Measurements from ENCODE around the gene THEM4. TPM values are rescaled to one million over a fixed set of nuclear protein-coding genes. Genes with fewer than 3 reads are reported as not detected.
A peak's percentile ranks its signal among the peaks of the same experiment; 100 is the strongest.
"Not testable (repeated sequence)": the region's sequence is repeated elsewhere in the genome, so short reads cannot be mapped to it uniquely, and the experiment has no call there.

THEM4 gene
- total and polyA plus RNA-seq, 7 donors: 10.1 to 20.4 (median 13.8) TPM

DNA sequence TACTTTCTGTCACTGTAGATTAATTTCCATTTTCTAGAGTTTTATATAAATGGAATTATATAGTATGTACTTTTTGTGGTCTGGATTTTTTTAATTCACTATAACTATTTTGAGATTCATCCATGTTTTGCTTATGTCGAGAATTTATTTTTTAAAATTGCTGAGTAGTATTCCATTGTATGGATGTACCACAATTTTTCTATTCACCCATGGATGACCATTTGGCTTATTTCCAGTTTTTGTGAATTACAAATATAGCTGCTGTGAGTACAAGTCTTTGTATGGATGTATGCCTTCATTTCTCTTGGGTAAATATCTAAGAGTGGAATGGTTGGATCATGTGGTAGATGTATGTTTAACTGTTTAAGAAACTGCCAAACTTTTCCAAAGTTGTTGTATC is 3.7 kb upstream of the THEM4 start:
- TF ChIP-seq, protein P1, sequence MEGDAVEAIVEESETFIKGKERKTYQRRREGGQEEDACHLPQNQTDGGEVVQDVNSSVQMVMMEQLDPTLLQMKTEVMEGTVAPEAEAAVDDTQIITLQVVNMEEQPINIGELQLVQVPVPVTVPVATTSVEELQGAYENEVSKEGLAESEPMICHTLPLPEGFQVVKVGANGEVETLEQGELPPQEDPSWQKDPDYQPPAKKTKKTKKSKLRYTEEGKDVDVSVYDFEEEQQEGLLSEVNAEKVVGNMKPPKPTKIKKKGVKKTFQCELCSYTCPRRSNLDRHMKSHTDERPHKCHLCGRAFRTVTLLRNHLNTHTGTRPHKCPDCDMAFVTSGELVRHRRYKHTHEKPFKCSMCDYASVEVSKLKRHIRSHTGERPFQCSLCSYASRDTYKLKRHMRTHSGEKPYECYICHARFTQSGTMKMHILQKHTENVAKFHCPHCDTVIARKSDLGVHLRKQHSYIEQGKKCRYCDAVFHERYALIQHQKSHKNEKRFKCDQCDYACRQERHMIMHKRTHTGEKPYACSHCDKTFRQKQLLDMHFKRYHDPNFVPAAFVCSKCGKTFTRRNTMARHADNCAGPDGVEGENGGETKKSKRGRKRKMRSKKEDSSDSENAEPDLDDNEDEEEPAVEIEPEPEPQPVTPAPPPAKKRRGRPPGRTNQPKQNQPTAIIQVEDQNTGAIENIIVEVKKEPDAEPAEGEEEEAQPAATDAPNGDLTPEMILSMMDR (IDR thresholded peaks at IDR 0.05): no peak
- intact Hi-C loops (cut with DNase I): no loop called here
- no peak overlapping the region for H3K27ac ChIP-seq

DNA sequence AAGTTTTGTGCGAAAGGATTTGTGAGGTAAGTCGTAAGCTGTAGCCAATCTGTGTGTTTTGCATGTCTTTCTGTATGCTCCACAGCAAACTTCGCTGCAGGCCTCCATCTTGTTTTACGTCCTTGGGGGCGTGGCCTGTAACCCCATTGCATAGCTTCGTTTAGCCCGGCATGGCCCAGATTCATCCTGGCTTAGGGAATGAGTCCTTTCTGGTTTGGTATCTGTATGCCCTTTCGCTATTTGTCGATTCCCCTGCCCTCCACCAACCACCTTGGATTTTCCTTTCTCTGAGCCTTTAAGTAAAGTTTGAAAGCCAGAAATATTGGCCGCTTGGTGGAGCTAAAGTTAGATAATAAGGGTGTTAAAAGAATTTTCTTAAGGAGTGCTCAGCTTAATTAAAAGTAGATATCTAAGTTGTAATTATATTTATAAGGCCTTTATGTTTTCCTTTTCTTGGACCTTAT is 1.1 kb downstream of the THEM4 start:
- Histone ChIP-seq H3K36me3 (ENCODE audit: insufficient read depth in 1 of 2, low read depth in 1 of 2) (no peaks in the 10 kb centered on the region), H3K9me3 (no peaks in the 10 kb centered on the region), H3K27me3 (ENCODE audit: insufficient read depth in 3 of 3, low read length in 2 of 3) (no peaks in the 10 kb centered on the region), H3K27ac (peak overlapping the region; percentile 85), H3K4me1 (no peaks in the 10 kb centered on the region), H3K4me3 (peak overlapping the region; percentile 88)
- no peak for ATAC-seq
- WGBS, 3 donors: 81 to 82% (median 81%) methylated on average over 10 of the region's 10 CpGs
- DNase-seq: no peak
- intact Hi-C loops (cut with DNase I): no loop called here
- TF ChIP-seq, protein P1 (IDR thresholded peaks at IDR 0.05): no peak

More for the DNA sequence above, 3.7 kb upstream of the THEM4 start:
- Histone ChIP-seq H3K4me3 (no peak overlapping the region), H3K9me3 (no peaks in the 10 kb centered on the region), H3K27me3 (ENCODE audit: insufficient read depth in 3 of 3, low read length in 2 of 3) (no peaks in the 10 kb centered on the region), H3K36me3 (ENCODE audit: insufficient read depth in 1 of 2, low read depth in 1 of 2) (no peaks in the 10 kb centered on the region), H3K4me1 (peaks cover 3% of the 10 kb centered on the region)
- DNase-seq (no peak), ATAC-seq (no peak)
- 95 to 99% (median 98%) methylated on average over 1 of the region's 1 CpG for WGBS, 3 donors

DNA sequence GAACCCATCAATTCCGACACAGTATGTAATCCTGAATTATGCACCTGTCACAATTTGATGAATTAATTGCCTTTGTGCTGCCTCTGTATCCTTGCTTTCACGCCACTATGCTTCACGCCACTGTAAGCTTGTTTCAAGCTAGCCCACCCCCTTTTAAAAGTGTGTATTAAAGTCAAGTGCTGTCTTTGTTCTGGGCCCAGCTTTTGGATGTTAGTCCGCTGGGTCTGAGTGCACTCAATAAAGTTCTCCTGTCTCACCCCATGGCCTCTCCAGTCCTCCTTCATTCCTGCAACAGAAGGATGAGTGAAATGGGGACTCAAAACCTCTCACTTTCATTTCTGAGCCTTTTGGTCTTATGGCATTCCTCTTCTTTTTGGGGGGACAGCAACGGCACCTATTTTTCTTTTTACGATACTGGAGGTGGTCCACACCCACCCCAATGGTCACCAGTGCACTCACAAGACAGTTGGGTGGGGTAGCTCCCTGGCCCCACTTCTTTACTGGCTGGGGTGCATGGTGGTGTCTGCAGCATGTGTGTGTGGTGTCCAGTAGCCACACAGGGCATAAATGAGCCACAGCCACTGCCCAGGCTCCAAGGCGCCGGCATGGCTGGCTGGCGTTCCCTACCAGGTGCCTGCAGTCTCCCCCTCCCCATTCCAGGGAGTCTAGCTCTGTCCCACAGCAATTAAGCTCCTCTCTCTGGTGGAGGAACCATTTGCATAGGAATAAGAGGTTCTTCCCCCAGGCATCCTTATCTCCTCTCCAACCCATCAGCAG is 1.8 kb downstream of the THEM4 start:
- no peak for ATAC-seq
- Histone ChIP-seq H3K4me3 (no peak overlapping the region), H3K27ac (no peak overlapping the region), H3K36me3 (ENCODE audit: insufficient read depth in 1 of 2, low read depth in 1 of 2) (no peaks in the 10 kb centered on the region), H3K27me3 (ENCODE audit: insufficient read depth in 3 of 3, low read length in 2 of 3) (no peaks in the 10 kb centered on the region), H3K4me1 (no peaks in the 10 kb centered on the region), H3K9me3 (no peaks in the 10 kb centered on the region)
- intact Hi-C loops (cut with DNase I): no loop called here
- 94 to 98% (median 94%) methylated on average over 9 of the region's 9 CpGs for WGBS, 3 donors
- TF ChIP-seq, protein P1 (IDR thresholded peaks at IDR 0.05): no peak
- DNase-seq: no peak

DNA sequence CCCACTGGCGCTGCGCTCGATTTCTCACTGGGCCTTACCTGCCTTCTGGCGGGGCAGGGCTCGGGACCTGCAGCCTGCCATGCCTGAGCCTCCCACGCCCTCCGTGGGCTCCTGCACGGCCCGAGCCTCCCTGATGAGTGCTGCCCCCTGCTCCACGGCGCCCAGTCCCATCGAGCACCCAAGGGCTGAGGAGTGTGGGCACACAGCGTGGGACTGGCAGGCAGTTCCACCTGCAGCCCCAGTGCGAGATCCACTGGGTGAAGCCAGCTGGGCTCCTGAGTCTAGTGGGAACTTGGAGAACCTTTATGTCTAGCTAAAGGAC is 3.0 kb downstream of the THEM4 start:
- ATAC-seq; H3K27ac ChIP-seq; H3K4me1 ChIP-seq; DNase-seq; H3K36me3 ChIP-seq (ENCODE audit: insufficient read depth in 1 of 2, low read depth in 1 of 2); H3K4me3 ChIP-seq; H3K27me3 ChIP-seq (ENCODE audit: insufficient read depth in 3 of 3, low read length in 2 of 3); intact Hi-C loops (cut with DNase I); H3K9me3 ChIP-seq: not testable (repeated sequence)
- 97 to 98% (median 98%) methylated on average over 14 of the region's 14 CpGs for whole genome bisulfite sequencing, 3 donors

DNA sequence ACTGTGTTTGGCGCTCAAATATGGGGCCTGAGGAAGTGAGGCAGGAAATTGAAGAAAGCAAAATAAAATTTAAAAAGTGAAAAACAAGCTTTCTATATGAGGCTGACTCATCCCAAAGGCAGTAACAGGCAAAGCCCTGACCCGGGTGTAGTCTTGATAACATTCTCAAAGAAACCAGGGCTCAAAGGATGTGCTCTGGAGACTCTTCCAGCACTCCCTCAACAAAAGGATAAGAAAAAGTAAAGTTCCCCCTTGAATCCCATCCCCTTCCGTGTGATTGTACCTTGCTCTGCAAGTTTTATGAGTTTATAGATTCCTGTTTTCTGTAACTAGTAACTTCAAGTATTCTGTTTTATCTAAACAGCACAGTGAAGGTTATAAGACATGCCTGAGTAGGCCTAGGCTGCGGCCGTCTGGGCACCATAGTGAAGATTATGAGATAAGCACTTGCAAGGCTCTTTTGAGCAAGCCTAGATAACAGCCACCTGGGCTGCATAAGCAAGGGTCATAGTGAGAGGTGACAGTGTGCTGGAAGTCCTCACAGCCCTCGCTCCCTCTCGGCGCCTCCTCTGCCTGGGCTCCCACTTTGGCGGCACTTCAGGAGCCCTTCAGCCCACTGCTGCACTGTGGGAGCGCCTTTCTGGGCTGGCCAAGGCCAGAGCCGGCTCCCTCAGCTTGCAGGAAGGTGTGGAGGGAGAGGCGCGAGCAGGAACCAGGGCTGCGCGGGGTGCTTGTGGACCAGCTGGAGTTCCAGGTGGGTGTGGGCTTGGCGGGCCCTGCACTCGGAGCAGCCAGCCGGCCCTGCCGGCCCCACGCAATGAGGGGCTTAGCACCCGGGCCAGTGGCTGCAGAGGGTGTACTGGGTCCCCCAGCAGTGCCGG is 3.6 kb downstream of the THEM4 start:
- H3K27ac ChIP-seq; H3K27me3 ChIP-seq (ENCODE audit: insufficient read depth in 3 of 3, low read length in 2 of 3); DNase-seq; intact Hi-C loops (cut with DNase I); H3K9me3 ChIP-seq; ATAC-seq; H3K4me3 ChIP-seq; H3K4me1 ChIP-seq; H3K36me3 ChIP-seq (ENCODE audit: insufficient read depth in 1 of 2, low read depth in 1 of 2): not testable (repeated sequence)
- 93 to 96% (median 95%) methylated on average over 21 to 22 of the region's 22 CpGs for WGBS, 3 donors
